Fibroblast of peridontal ligament (primary cell): Measurements from ENCODE around the gene SZRD1.
A peak's percentile ranks its signal among the peaks of the same experiment; 100 is the strongest.

ENCODE experiments used
- DNase-seq: peaks from one replicate; pipeline ENCODE4 v3.0.0-alpha.2; 2010; ENCODE audit errors: extremely low read depth

SZRD1 gene

DNA sequence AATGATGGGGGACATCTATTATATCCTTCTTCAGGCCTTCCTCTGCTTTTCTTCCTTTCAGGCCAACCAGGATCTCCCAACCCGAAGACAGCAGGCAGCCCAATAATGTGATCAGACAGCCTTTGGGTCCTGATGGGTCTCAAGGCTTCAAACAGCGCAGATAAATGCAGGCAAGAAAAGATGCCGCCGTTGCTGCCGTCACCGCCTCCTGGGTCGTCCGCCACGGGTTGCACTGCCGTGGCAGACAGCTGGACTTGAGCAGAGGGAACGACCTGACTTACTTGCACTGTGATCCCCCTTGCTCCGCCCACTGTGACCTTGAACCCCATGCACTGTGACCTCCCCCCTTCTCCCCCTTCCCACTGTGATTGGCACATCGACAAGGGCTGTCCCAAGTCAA, 27.9 kb downstream of the SZRD1 start:
- DNase-seq, result no peak

DNA sequence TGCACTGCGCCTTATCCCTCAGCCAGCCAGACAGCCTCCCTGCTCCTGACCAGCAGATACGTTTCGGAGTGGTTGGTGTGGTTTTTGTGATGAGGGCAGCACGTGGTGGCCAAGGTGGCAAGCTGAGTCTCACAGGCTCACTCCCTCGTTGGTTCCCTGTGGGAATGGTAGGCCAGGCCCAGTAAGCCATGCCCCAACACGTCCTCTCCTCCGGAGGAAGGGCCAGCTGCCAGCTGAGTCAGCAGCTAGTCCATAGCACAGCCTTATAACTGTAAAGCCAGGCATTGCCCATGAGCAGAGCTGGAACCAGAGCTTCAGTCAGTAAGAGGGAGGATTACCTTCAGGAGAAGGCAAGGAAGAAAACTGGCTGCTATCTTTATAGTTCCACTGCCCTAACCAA, 29.5 kb downstream of the SZRD1 start:
- peak; percentile 87 for DNase-seq

GRCh38 chr1:16397120-16397519, 30.1 kb downstream of the SZRD1 start:
- DNase-seq, result no peak

- DNase-seq, result no peak
These were observed 31.4 kb downstream of the SZRD1 start for GRCh38 chr1:16398371-16398953.

GRCh38 chr1:16402742-16403141, 35.7 kb downstream of the SZRD1 start:
- DNase-seq, result no peak

DNA sequence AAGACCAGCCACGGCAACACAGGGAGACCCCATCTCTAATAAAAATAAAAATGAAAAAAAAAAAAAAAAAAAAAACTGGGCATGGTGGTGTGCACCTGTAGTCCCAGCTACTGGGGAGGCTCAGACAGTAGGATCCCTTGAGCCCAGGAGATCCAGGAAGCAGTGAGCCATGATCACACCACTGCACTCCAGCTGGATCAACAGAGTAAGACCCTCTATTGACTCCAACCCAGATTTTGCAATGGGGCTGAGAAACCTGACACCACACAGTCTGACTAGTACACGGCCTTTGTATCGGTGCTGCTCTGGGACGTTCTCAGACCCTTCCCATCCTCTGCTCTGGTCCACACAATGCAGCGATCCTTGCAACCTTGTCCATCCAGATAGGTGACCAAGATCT, 38.4 kb downstream of the SZRD1 start:
- DNase-seq, result no peak

DNA sequence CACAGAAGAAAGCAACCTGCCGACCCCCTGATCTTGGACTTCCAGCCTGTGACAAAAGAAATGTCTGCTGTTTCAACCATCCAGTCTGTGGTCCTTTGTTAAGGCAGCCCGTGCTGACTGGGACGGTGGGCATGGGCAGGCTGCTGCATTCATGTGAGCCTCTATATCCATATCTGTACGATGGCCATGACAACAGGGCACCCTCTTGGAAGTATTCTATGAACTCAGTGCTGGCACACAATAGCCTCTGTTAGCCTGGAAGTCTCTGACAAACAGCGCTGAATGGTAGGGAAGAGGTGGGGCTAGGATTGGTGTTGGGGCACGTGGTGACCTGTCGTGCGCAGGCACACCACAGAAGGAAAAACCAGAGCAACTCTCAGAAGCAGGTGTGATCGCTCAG, 39.8 kb downstream of the SZRD1 start:
- DNase-seq, result no peak

DNA sequence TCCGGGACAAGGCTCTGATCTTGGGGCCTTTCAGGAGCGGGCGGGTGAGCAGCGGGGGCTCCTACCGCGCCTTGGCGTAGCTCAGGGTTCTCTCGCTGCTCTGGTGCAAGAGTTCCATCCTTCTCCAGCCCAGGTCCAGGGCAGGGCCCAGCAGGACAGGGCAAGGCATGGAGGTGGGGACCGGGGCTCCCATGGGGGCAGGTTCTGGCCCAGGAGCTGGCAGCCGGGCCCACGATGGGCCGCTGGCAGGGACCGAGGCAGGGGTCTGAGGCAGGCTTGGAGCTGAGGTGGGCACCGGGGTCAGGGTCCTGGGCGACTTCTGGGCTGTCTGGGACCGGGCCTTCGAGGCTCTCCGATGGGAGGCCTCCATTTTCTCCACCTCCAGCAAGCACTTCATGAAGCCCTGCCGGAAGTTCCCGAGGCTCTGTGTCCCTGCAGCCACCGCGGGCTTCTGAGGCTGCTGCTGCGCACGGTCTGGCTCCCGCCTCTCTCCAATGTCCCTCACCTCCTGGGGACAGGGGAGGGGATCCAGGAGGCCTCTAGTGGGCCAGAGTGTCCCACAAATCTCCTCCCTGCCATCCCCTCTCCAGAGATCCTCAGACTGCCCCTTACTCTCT, 42.6 kb downstream of the SZRD1 start:
- DNase-seq, result no peak

- no peak for DNase-seq
These were observed 43.8 kb downstream of the SZRD1 start for GRCh38 chr1:16410803-16411202.

GRCh38 chr1:16413191-16413590, 46.1 kb downstream of the SZRD1 start:
- no peak for DNase-seq

GRCh38 chr1:16418823-16419425, 51.9 kb downstream of the SZRD1 start:
- peak; percentile 19 for DNase-seq

DNA sequence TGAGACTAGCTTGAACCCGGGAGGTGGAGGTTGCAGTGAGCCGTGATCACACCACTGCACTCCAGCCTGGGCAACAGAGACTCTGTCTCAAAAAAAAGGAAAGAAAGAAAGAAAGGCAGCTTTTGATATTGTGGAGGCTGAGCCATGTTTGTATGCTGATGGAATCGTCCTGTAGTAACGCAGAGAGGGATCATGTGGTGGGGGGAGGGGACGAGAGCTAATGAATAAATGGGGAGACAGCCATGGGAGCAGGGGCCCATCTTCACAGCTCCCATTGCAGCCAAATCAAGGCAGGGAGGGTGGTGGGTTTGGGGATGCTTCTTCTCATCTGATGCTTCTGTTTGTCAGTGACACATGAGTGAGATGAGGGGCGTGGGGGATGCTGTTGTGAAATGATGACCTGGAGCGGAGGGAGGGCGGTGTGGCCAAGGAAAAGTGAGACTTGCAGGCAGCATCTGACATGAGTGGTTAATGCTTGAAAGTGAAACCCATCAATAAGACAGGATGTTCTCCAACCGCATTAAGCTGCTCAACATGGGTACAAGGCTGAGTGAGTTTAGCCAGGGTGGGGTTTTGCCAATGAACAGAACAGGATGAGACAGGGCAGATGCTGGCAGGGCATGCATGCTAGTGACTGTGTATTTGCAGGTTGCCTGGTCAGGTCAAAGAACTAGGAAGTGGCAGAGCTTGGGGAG, 53.5 kb downstream of the SZRD1 start:
- DNase-seq, result no peak

DNA sequence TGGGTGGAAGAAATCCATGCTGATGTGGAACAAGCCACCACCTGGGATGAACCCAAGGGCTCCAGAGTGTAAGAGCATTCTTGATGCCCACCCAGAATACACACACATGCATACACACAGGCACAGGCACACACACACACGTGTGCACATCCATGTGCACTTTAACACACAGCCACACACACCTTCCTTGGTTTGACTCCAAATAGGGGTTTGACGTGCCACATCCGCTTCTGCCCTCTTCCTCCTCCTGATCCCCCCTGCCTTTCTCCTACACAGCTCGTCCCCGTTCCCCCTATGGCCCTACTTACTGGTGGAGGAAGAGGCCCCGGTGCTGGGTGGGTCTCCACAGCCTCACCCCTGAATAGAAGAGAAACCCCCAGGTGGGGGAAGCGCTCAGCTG, 54.2 kb downstream of the SZRD1 start:
- DNase-seq, result no peak

GRCh38 chr1:16422041-16422440, 55.0 kb downstream of the SZRD1 start:
- DNase-seq, result no peak

DNA sequence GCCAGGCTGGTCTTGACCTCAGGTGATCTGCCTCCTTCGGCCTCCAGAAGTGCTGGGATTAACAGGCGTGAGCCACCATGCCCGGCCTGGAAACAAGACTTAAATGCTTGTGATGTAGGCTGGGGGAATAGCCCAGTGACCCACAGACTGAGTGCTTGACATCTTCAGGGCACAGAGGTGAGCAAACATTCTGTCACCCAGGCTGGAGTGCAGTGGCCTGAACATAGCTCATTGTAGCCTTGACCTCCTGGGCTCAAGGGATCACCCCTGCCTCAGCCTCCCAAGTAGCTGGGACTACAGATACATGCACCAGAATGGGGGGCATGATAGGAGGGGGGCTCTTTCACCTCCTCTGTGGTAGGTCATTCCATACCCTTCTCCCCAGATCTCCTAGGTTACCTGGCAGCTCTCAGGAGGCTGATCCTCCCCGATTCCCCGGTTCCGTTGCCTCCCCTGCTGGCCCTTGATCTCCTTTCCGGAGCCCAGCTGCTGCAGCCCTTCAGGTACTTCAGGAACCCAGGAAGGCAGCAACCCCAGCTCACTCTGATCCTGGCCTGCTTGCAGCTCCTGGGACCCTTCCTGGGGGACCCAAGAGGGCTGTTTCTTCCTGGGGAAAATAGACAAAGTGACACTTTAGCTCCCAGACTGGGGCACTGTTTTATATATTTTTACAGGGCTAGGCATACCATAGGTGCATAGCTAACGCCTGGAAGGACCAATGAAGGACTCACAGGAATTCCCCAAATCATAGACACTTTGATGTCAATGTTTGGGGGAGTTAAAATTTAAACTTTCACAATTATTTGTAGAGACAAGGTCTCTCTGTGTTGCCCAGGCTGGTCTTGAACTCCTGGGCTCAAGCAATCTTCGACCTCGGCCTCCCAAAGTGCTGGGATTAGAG, 58.3 kb downstream of the SZRD1 start:
- no peak for DNase-seq

DNA sequence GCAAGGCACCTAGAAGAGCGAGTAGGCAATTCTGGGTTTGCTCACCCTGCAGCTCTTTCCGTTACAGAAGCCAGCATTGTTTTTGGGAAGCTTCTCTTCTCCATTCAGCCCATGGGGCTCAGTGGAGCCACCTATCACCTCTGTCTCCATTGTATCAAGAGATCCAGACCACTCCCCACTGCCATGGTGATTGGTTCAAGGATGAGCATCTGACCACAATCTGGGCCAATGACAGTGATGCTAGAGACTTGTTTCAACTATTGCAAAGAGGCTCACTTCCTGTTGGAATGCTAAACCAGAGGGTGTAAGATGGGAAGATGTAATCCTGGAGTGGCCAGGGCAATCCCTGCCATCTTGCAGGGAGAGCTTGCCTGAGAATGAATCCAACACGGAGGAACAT, 63.6 kb downstream of the SZRD1 start:
- DNase-seq, result no peak

DNA sequence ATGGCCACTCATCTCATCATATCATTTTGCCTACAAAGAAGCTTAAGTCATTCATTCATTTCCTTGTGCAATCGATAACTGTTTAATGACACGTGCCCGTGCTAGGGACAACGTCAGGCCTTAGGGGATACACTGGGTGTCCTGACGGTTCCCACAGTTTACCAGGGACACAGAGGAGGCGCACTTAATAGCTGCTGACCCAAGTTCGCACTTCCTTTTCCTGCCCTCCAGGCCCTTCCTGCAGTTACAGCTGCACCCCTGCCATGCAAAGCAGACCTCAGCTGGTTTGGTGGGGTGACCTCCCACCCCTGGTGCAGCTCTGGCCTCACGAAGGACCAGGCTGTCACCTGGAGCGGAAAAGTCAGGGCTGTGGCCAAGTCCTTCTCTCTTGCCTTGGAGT, 66.0 kb downstream of the SZRD1 start:
- no peak for DNase-seq

DNA sequence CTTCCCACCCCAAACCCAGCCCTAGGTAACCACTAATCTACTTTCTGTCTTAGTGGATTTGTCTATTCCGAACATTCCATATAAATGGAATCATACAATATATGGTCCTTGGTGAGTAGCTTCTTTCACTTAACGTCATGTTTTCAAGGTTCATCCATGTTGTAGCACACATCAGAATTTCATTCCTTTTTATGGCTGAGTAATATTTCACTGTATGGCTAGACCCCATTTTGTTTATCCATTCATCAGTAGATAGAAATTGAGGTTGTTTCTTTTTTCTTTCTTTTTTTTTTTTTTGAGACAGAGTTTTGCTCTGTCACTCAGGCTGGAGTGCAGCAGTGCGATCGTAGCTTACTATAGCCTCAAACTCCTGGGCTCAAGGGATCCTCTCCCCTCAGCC, 67.0 kb downstream of the SZRD1 start:
- no peak for DNase-seq

DNA sequence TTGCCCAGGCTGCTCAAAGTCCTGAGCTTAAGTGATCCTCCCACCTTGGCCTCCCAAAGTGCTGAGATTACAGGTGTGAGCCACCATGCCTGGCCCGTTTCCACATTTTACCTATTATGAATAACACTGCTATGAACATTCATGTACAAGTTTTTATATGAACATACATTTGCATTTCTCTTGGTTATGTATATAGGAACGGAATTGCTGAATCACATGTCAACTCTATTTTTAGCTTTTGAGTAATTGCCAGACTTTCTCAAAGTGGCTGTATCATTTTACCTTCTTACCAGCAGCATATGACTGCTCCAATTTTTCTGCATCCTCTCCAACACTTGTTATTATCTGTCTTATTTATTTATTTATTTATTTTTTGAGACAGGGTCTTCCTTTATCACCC, 67.5 kb downstream of the SZRD1 start:
- peak; percentile 16 for DNase-seq

DNA sequence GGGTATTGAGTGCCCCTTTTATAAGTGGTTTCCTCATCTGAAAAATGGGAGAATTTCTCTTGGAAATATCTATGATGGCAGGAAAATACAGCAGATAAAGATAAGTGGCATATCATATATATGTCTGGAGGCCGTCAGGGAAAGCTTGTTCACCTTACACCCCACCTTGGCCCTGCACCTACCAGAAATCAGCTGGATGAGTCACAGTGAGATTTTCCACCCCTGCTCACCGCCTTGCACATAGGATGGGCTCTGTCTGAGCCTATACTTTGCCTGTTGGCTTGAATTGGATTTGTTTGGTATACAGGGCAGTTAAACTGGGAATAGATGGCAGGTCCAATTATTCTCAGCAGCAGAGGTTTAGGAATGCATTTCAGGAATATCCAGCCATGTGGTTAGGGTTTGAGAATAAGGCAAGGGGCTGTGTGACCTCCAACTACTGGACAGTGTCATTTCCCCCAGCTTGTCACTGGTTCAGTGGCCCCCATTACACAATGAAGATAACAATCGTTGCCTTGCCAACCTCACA, 70.0 kb downstream of the SZRD1 start, which contains the start of gene SPATA21:
SPATA21 (minus strand) TSS at position 479 of the 529 bp plus-strand sequence. CDS start 6,053 bp downstream, outside the sequence.
- DNase-seq, result no peak

DNA sequence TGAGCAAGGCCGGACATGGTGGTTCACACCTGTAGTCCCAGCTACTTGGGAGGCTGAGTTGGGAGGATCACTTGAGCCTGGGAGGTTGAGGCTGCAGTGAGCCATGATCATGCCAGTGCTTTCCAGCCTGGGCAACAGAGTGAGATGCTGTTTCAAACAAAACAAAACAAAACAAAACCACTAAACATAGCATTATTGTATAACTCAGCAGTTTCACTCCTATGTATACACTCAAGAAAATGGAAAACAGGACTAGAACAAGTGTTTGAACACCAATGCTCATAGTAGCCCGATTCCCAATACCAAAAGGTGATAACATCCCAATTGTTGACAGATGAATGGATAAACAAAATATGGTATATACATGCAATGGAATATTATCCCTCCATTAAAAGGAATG, 71.5 kb downstream of the SZRD1 start:
- DNase-seq, result no peak

GRCh38 chr1:16438924-16439323, 71.9 kb downstream of the SZRD1 start:
- peak; percentile 32 for DNase-seq
